Right lobe of liver (tissue), 4 donors: ENCODE measurements around the gene PXDN.
"Not testable (repeated sequence)": the region's sequence is repeated elsewhere in the genome, so short reads cannot be mapped to it uniquely, and the experiment has no call there.

ENCODE experiments used
- CTCF ChIP-seq, 4 donors: fragments of 200-600 bp in 3 of 4; fragments of 450-650 bp in 1 of 4; IDR thresholded peaks; one replicate each; pipeline versions ENCODE4 v1.5.1 to v1.8.0; 2016 to 2022; ENCODE audit warnings: antibody characterized with exemption in 4 of 4, mild to moderate bottlenecking in 2 of 4
- POLR2A ChIP-seq: fragments of 450-650 bp; IDR thresholded peaks from one replicate; pipeline ENCODE4 v1.6.1; 2017; ENCODE audit warnings: antibody characterized with exemption, mild to moderate bottlenecking
- donor health status: DM: no; HTN: no; CAD: no.
- donor health status: DM: no; HTN: no; CAD: no.
- donor health status: DM: no; HTN: yes; CAD: no.

DNA sequence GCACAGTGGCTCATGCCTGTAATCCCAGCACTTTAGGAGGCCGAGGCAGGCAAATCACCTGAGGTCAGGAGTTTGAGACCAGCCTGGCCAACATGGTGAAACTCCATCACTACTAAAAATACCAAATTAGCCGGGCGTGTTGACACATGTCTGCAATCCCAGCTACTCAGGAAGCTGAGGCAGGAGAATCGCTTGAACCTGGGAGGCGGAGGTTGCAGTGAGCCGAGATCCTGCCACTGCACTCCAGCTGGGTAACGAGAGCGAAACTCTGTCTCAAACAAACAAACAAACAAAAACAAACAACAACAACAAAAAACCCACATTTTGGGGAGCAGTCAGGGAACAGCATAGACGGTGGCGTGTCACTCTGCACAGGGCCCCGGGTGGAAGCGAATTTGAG, 12.8 kb upstream of the PXDN start:
- TF ChIP-seq CTCF (IDR thresholded peaks at IDR 0.05); POLR2A: not testable (repeated sequence)
